ENCODE data around the gene DEPP1. TPM values are rescaled to one million over a fixed set of nuclear protein-coding genes. Genes with fewer than 3 reads are reported as not detected.

DEPP1 gene
- total and polyA plus RNA-seq, 2 experiments from 2014 or later: 0.37 to 1.3 TPM

- TF ChIP-seq, protein P1, sequence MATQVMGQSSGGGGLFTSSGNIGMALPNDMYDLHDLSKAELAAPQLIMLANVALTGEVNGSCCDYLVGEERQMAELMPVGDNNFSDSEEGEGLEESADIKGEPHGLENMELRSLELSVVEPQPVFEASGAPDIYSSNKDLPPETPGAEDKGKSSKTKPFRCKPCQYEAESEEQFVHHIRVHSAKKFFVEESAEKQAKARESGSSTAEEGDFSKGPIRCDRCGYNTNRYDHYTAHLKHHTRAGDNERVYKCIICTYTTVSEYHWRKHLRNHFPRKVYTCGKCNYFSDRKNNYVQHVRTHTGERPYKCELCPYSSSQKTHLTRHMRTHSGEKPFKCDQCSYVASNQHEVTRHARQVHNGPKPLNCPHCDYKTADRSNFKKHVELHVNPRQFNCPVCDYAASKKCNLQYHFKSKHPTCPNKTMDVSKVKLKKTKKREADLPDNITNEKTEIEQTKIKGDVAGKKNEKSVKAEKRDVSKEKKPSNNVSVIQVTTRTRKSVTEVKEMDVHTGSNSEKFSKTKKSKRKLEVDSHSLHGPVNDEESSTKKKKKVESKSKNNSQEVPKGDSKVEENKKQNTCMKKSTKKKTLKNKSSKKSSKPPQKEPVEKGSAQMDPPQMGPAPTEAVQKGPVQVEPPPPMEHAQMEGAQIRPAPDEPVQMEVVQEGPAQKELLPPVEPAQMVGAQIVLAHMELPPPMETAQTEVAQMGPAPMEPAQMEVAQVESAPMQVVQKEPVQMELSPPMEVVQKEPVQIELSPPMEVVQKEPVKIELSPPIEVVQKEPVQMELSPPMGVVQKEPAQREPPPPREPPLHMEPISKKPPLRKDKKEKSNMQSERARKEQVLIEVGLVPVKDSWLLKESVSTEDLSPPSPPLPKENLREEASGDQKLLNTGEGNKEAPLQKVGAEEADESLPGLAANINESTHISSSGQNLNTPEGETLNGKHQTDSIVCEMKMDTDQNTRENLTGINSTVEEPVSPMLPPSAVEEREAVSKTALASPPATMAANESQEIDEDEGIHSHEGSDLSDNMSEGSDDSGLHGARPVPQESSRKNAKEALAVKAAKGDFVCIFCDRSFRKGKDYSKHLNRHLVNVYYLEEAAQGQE (IDR thresholded peaks at IDR 0.05; ENCODE audit: unreplicated experiment): no peak
- no peak for TF ChIP-seq ETS1 (IDR thresholded peaks at IDR 0.05)
Observed at GRCh38 chr10:44986670-44987069, 8.1 kb upstream of the DEPP1 start (continued).

- Mint-ChIP-seq H3K27ac (no peak overlapping the region), H3K9me3 (no peaks in the 10 kb centered on the region), H3K27me3 (ENCODE audit: insufficient read depth, low read depth, poor library complexity) (peaks cover 22% of the 10 kb centered on the region), H3K4me3 (no peak overlapping the region), H3K4me1 (peaks cover 59% of the 10 kb centered on the region), H3K36me3 (ENCODE audit: low read depth) (peaks cover 12% of the 10 kb centered on the region)
- Histone ChIP-seq H3K79me2 (replicated peaks; ENCODE audit: insufficient read depth) (no peaks in the 10 kb centered on the region), H3K9me2 (ENCODE audit: insufficient read depth) (no peaks in the 10 kb centered on the region), H3K4me3 (no peak overlapping the region), H4K20me1 (replicated peaks; ENCODE audit: insufficient read depth) (no peaks in the 10 kb centered on the region; the same call in 1 of the 2 replicates), H3K27me3 (ENCODE audit: insufficient read depth) (no peaks in the 10 kb centered on the region), H3F3A (replicated peaks; ENCODE audit: low read depth) (0 out of 2 replicates have a peak, but pooled peaks cover 6% of the 10 kb centered on the region), H3K36me3 (ENCODE audit: insufficient read depth) (no peaks in the 10 kb centered on the region), H3K4me1 (ENCODE audit: insufficient read depth) (peaks cover 48% of the 10 kb centered on the region), H3K27ac (ENCODE audit: low read depth) (no peak overlapping the region), H2AFZ (no peak overlapping the region), H3K4me2 (no peak overlapping the region)
- no peak for TF ChIP-seq EZH2 (IDR thresholded peaks at IDR 0.05; ENCODE audit: low read depth, unreplicated experiment)
- DNase-seq (ENCODE audit: low spot score): no peak
- ATAC-seq: no peak
Observed at GRCh38 chr10:44986179-44986578, 7.6 kb upstream of the DEPP1 start.

DNA sequence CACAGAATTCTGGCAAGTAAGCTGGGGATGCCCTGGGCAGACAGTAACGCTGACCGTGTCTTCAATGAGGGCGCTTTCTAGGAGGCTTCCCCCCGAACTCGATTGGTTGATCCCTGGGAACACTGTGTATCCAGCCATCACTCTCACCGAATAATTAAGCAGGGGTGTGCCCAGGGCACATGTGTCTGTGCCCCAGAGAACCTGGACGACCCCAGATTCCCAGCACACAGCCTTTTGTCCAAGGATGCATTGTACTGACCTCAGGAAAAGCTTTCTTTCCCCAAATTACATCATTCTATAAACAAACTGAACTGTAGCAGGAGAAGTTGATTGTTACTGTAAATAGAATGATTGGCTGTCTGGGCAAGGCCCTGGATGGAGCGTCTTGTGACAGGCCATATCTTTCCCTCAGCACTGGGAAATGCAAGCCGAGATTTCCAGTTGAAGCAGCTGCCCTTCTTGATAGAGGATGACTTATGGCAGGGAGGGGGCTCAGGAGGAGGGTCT is 6.6 kb upstream of the DEPP1 start:
- H3K4me3 Mint-ChIP-seq: no peak overlapping the region; the same call in 2 of the 3 replicates
- H3F3A ChIP-seq (replicated peaks; ENCODE audit: low read depth): no peaks in the 10 kb centered on the region
- peaks cover 43% of the 10 kb centered on the region for H3K4me1 ChIP-seq (ENCODE audit: insufficient read depth)
- no peak overlapping the region for H3K4me3 ChIP-seq
- no peak overlapping the region for H3K27ac ChIP-seq (ENCODE audit: low read depth)
- no peak overlapping the region for H3K27ac Mint-ChIP-seq
- H3K4me2 ChIP-seq: 0 out of 2 replicates have a peak overlapping the region, but pooled peaks have one; percentile 24
- peaks cover 59% of the 10 kb centered on the region for H3K4me1 Mint-ChIP-seq
- H3K27me3 Mint-ChIP-seq (ENCODE audit: insufficient read depth, low read depth, poor library complexity): peaks cover 20% of the 10 kb centered on the region
- peaks cover 12% of the 10 kb centered on the region for H3K36me3 Mint-ChIP-seq (ENCODE audit: low read depth)
- H3K27me3 ChIP-seq (ENCODE audit: insufficient read depth): no peaks in the 10 kb centered on the region
- DNase-seq (ENCODE audit: low spot score) (no peak), ATAC-seq (no peak)
- no peak overlapping the region for H2AFZ ChIP-seq
- no peaks in the 10 kb centered on the region; the same call in 1 of the 2 replicates for H4K20me1 ChIP-seq (replicated peaks; ENCODE audit: insufficient read depth)
- no peaks in the 10 kb centered on the region for H3K9me2 ChIP-seq (ENCODE audit: insufficient read depth)
- TF ChIP-seq POLR2AphosphoS5 (IDR thresholded peaks at IDR 0.05; ENCODE audit: low read depth) (no peak), ZNF114 (CRISPR knock-in tag; IDR thresholded peaks at IDR 0.05) (no peak)
- TF ChIP-seq, protein P1 (IDR thresholded peaks at IDR 0.05; ENCODE audit: unreplicated experiment): no peak
- no peaks in the 10 kb centered on the region for H3K79me2 ChIP-seq (replicated peaks; ENCODE audit: insufficient read depth)
- no peaks in the 10 kb centered on the region for H3K9me3 Mint-ChIP-seq
- H3K36me3 ChIP-seq (ENCODE audit: insufficient read depth): no peaks in the 10 kb centered on the region
